Lung (tissue), 12 donors: Measurements from ENCODE around the gene KIF14. TPM values are rescaled to one million over a fixed set of nuclear protein-coding genes. Genes with fewer than 3 reads are reported as not detected.

Source experiments
- ATAC-seq: fragments of 200-7000 bp; cut with Tn5 transposase; one replicate; pipeline ENCODE4 v1.9.1; 2020; ENCODE audit warnings: moderate number of reproducible peaks; ENCODE audit not compliant: insufficient read depth, low FRiP score
- DNase-seq, 3 donors: peaks; one replicate each; pipeline ENCODE4 v3.0.0-alpha.2; 2013 to 2017
- H3K27ac ChIP-seq, 2 donors: one replicate each; pipeline ENCODE4 v1.5.1; 2013; ENCODE audit warnings: mild to moderate bottlenecking in 2 of 2, moderate library complexity in 2 of 2, control low read depth in 1 of 2, inconsistent platforms in 1 of 2, low read depth in 1 of 2, low read length in 1 of 2
- H3K27me3 ChIP-seq, 3 donors: one replicate each; pipeline ENCODE4 v1.5.1; 2013; ENCODE audit warnings: low read length in 2 of 3; ENCODE audit not compliant: control insufficient read depth in 3 of 3, insufficient read depth in 3 of 3
- H3K36me3 ChIP-seq, 4 donors: one replicate each; pipeline ENCODE4 v1.5.1; 2013; ENCODE audit warnings: low read length in 4 of 4, mild to moderate bottlenecking in 1 of 4, moderate library complexity in 1 of 4; ENCODE audit not compliant: control insufficient read depth in 4 of 4, insufficient read depth in 4 of 4
- H3K4me1 ChIP-seq, 5 donors: one replicate each; pipeline ENCODE4 v1.5.1; 2013; ENCODE audit warnings: low read length in 5 of 5, mild to moderate bottlenecking in 2 of 5, moderate library complexity in 1 of 5; ENCODE audit not compliant: control insufficient read depth in 5 of 5, insufficient read depth in 5 of 5
- H3K4me3 ChIP-seq: one replicate; pipeline ENCODE4 v1.5.1; 2013; ENCODE audit warnings: mild to moderate bottlenecking, control low read depth, moderate library complexity
- H3K9ac ChIP-seq, 2 donors: one replicate each; pipeline ENCODE4 v1.5.1; 2013; ENCODE audit warnings: low read length in 2 of 2, control low read depth in 1 of 2; ENCODE audit not compliant: insufficient read depth in 1 of 2
- H3K9me3 ChIP-seq, 4 donors: one replicate each; pipeline ENCODE4 v1.5.1; 2013; ENCODE audit warnings: low read length in 3 of 4, mild to moderate bottlenecking in 1 of 4, moderate library complexity in 1 of 4; ENCODE audit not compliant: control insufficient read depth in 4 of 4, insufficient read depth in 3 of 4
- WGBS, 2 donors: extraction: QIAGEN DNeasy Blood & Tissue Kit; methylation state at CpG; one replicate each; pipeline ENCODE4 v1.1.7; 2013; 5-methylcytosine and 5-hydroxymethylcytosine counted together
- polyA plus RNA-seq, 2 donors: library from polyadenylated mRNA; stranded (reverse); fragments of 200-250 nt; gene quantifications; one replicate each; pipeline ENCODE4 v1.2.1, GENCODE V29; 2013
- total RNA-seq, 2 donors: library from RNA; depleted of rRNA in 1 of 2; stranded (reverse); fragments of >200 nt in 1 of 2; gene quantifications; one replicate each; pipeline ENCODE4 v1.2.1, GENCODE V29; 2014 to 2021
- TF ChIP-seq, protein P1 (sequence below): IDR thresholded peaks from 2 replicates; pipeline ENCODE4 v1.5.1; 2012; ENCODE audit warnings: mild to moderate bottlenecking; ENCODE audit errors: control extremely low read depth, extremely low read depth
- donor health status: control.
- donor health status: control.
- donor health status: Bipolar disorder and iron deficiency.
- donor health status: healthy.
- donor health status: DM: yes; HTN: yes; CAD: no.

KIF14 gene
- total and polyA plus RNA-seq, 4 donors: 0.16 to 2.5 (median 0.32) TPM

DNA sequence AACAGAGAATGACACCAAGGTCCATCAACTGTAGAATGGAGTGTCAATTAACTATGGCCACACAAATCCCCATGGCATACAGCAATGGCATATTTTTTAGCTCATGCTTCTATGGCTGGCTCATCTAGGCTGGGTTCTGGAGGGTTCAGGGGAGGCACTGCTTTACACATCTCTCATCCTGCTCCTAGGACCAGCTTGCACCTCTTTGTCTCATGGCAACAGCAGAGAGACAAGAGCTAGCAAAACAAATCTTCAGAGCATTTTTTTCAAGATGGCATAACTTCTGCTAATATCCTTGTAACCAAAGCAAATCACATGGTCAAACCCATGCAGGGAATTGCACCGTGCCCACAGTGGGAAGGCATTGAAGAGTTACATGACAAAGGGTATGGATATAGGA, 82.4 kb downstream of the KIF14 start:
- Histone ChIP-seq H3K9me3 (no peaks in the 10 kb centered on the region), H3K4me3 (no peak overlapping the region), H3K4me1 (no peaks in the 10 kb centered on the region), H3K9ac (no peak overlapping the region), H3K27ac (no peak overlapping the region), H3K36me3 (no peaks in the 10 kb centered on the region), H3K27me3 (no peaks in the 10 kb centered on the region)
- DNase-seq: no peak
- ATAC-seq: no peak
- TF ChIP-seq, protein P1, sequence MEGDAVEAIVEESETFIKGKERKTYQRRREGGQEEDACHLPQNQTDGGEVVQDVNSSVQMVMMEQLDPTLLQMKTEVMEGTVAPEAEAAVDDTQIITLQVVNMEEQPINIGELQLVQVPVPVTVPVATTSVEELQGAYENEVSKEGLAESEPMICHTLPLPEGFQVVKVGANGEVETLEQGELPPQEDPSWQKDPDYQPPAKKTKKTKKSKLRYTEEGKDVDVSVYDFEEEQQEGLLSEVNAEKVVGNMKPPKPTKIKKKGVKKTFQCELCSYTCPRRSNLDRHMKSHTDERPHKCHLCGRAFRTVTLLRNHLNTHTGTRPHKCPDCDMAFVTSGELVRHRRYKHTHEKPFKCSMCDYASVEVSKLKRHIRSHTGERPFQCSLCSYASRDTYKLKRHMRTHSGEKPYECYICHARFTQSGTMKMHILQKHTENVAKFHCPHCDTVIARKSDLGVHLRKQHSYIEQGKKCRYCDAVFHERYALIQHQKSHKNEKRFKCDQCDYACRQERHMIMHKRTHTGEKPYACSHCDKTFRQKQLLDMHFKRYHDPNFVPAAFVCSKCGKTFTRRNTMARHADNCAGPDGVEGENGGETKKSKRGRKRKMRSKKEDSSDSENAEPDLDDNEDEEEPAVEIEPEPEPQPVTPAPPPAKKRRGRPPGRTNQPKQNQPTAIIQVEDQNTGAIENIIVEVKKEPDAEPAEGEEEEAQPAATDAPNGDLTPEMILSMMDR: no peak
- WGBS, 2 donors: 88 to 91% methylated on average over 1 of the region's 1 CpG

DNA sequence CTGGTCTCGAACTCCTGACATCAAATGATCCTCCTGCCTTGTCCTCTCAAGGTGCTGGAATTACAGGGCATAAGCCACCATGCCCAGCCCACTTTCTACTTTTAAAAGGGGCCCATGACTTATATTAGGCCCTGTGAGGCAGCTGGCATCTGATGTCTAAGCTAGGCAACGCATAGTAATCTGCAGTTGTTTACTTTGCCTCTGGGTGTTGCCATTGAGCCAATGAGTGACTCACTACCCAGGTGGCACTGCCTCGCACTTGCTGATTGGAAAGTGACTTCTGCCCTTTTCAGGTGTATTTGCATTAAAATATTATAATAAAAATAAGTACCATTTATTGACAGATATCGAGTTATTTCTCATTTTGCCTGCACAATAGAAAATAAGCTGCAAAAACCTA, 84.9 kb downstream of the KIF14 start:
- WGBS, 2 donors: 73 to 83% methylated on average over 4 of the region's 4 CpGs
- Histone ChIP-seq H3K27me3 (no peaks in the 10 kb centered on the region), H3K9me3 (no peaks in the 10 kb centered on the region), H3K9ac (no peak overlapping the region), H3K4me1 (no peaks in the 10 kb centered on the region), H3K36me3 (no peaks in the 10 kb centered on the region), H3K27ac (no peak overlapping the region), H3K4me3 (no peak overlapping the region)
- TF ChIP-seq, protein P1: no peak
- ATAC-seq (no peak), DNase-seq (no peak)

DNA sequence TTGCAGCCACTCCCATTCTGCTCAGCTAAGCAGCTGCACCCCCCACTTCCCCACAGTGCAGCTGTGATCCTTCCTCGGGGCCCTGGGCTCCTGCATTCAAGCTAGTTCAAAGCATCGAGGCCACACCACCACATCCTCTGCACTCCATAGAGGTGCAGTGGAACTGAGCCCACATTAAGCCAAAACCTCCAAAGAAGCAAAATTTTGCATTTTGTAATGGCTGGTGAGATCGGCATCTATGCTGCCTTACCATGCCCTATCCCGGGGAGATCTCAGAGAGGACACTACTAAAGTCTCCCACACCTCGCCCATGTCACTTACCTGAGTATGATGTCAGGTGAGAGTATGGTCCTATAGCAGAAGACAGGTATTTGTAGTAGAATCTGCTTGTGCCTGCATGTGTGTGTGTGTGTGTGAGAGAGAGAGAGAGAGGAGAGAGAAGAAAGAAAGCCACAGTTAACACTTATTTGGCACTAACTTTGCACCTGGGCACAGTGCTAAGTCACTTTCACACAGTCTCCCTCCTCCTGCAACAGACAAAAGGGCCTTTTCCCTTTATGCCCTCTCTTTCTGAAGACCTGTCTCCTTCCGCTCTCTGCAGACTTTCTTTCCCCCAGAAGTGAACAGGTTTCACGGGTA, 89.8 kb downstream of the KIF14 start:
- peak in 1 of 3 donors; percentile 33 for DNase-seq

More for the DNA sequence above, 89.8 kb downstream of the KIF14 start:
- ATAC-seq: no peak
- Histone ChIP-seq H3K4me3 (no peak overlapping the region), H3K27ac (no peak overlapping the region), H3K9me3 (no peaks in the 10 kb centered on the region), H3K36me3 (no peaks in the 10 kb centered on the region), H3K27me3 (no peaks in the 10 kb centered on the region), H3K9ac (no peak overlapping the region), H3K4me1 (peaks cover 0 to 7% (median 0%) of the 10 kb centered on the region in 5 donors)
- 52 to 57% methylated on average over 7 of the region's 7 CpGs for WGBS, 2 donors
- TF ChIP-seq, protein P1: no peak
